ENCODE measurements around the gene BEND2. TPM values are rescaled to one million over a fixed set of nuclear protein-coding genes. Genes with fewer than 3 reads are reported as not detected.
A peak's percentile ranks its signal among the peaks of the same experiment; 100 is the strongest.

Gene BEND2
- total RNA-seq, 1 donor from 2014 or later: not detected

DNA sequence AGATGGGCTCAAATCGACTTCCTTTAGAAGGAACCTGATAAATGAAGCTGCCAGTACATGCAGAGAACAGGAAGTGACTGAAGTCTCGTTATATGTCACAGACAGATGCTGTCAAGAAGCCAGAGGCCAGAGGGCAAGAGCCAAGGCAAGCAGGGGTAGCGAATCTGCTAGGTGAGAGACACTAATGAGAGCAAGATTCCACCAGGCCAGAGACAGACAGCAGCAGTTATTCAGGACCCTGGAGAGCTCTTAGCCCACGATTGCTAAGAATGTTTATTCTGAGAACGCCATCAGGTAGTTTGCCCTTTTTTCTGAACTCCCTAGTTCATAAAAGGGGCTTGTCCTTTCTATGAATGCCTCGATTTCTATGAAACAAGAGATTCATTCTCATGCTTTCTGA lies 73.7 kb downstream of the BEND2 start:
- DNase-seq (ENCODE audit: low read depth): peak; percentile 2
- Histone ChIP-seq H3K4me2 (ENCODE audit: low read length) (no peak overlapping the region), H3K4me1 (ENCODE audit: insufficient read depth, low read length) (no peaks in the 10 kb centered on the region), H2AFZ (ENCODE audit: low read depth, low read length) (no peak overlapping the region), H3K36me3 (ENCODE audit: insufficient read depth, low read length) (no peaks in the 10 kb centered on the region), H3K27me3 (ENCODE audit: insufficient read depth, low read length) (no peaks in the 10 kb centered on the region), H3K27ac (ENCODE audit: low read depth, low read length) (no peak overlapping the region), H3K9ac (ENCODE audit: low read length) (no peak overlapping the region), H3K9me3 (ENCODE audit: insufficient read depth, low read depth, low read length) (no peaks in the 10 kb centered on the region), H3K79me2 (ENCODE audit: insufficient read depth, low read length) (no peaks in the 10 kb centered on the region), H4K20me1 (ENCODE audit: insufficient read depth, low read length) (no peaks in the 10 kb centered on the region), H3K4me3 (ENCODE audit: insufficient read depth, low read depth, low read length) (no peak overlapping the region)
- H3K4me1 Mint-ChIP-seq (ENCODE audit: low read depth, unreplicated experiment): no peaks in the 10 kb centered on the region
- no peak overlapping the region for H3K4me3 Mint-ChIP-seq (ENCODE audit: unreplicated experiment)
- H3K9me3 Mint-ChIP-seq (ENCODE audit: unreplicated experiment): no peaks in the 10 kb centered on the region
- no peak for TF ChIP-seq EZH2 (IDR thresholded peaks at IDR 0.05; ENCODE audit: insufficient read depth, low read length)
- TF ChIP-seq, protein P1, sequence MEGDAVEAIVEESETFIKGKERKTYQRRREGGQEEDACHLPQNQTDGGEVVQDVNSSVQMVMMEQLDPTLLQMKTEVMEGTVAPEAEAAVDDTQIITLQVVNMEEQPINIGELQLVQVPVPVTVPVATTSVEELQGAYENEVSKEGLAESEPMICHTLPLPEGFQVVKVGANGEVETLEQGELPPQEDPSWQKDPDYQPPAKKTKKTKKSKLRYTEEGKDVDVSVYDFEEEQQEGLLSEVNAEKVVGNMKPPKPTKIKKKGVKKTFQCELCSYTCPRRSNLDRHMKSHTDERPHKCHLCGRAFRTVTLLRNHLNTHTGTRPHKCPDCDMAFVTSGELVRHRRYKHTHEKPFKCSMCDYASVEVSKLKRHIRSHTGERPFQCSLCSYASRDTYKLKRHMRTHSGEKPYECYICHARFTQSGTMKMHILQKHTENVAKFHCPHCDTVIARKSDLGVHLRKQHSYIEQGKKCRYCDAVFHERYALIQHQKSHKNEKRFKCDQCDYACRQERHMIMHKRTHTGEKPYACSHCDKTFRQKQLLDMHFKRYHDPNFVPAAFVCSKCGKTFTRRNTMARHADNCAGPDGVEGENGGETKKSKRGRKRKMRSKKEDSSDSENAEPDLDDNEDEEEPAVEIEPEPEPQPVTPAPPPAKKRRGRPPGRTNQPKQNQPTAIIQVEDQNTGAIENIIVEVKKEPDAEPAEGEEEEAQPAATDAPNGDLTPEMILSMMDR (IDR thresholded peaks at IDR 0.05; ENCODE audit: insufficient read depth, low read depth, low read length): no peak
- peaks cover 2% of the 10 kb centered on the region for H3K27me3 Mint-ChIP-seq (ENCODE audit: low read depth, unreplicated experiment)
- no peaks in the 10 kb centered on the region for H3K36me3 Mint-ChIP-seq (ENCODE audit: low read depth, unreplicated experiment)
- H3K27ac Mint-ChIP-seq (ENCODE audit: unreplicated experiment): no peak overlapping the region
- no peak for FAIRE-seq

DNA sequence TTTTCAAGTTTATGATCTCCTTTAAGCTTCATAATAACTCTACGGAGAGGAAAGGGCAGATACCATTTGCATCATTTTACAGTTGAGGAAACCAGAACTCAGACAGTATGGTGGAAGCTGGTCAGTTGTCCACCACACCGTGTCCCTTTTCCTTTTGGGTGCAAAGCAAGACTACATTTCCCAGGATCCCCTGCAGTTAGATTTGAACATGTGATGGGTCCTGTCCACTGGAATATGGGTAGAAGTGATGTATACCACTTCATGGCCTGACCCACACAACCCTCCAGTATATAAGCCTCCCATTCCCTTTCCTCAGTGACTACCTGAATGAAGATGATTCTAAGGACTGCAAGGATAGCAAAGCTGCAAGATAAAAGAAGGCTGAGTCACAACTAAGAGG lies 74.7 kb downstream of the BEND2 start:
- Histone ChIP-seq H3K4me2 (ENCODE audit: low read length) (no peak overlapping the region), H3K9me3 (ENCODE audit: insufficient read depth, low read depth, low read length) (no peaks in the 10 kb centered on the region), H3K4me1 (ENCODE audit: insufficient read depth, low read length) (no peaks in the 10 kb centered on the region), H2AFZ (ENCODE audit: low read depth, low read length) (no peak overlapping the region), H3K79me2 (ENCODE audit: insufficient read depth, low read length) (no peaks in the 10 kb centered on the region), H4K20me1 (ENCODE audit: insufficient read depth, low read length) (no peaks in the 10 kb centered on the region), H3K4me3 (ENCODE audit: insufficient read depth, low read depth, low read length) (no peak overlapping the region), H3K9ac (ENCODE audit: low read length) (no peak overlapping the region), H3K27me3 (ENCODE audit: insufficient read depth, low read length) (no peaks in the 10 kb centered on the region), H3K27ac (ENCODE audit: low read depth, low read length) (no peak overlapping the region), H3K36me3 (ENCODE audit: insufficient read depth, low read length) (no peaks in the 10 kb centered on the region)
- no peak overlapping the region for H3K27ac Mint-ChIP-seq (ENCODE audit: unreplicated experiment)
- FAIRE-seq (peak; percentile 89), DNase-seq (ENCODE audit: low read depth) (no peak)
- TF ChIP-seq EZH2 (IDR thresholded peaks at IDR 0.05; ENCODE audit: insufficient read depth, low read length): no peak
- no peaks in the 10 kb centered on the region for H3K36me3 Mint-ChIP-seq (ENCODE audit: low read depth, unreplicated experiment)
- H3K27me3 Mint-ChIP-seq (ENCODE audit: low read depth, unreplicated experiment): peaks cover under 1% of the 10 kb centered on the region
- no peaks in the 10 kb centered on the region for H3K4me1 Mint-ChIP-seq (ENCODE audit: low read depth, unreplicated experiment)
- no peak overlapping the region for H3K4me3 Mint-ChIP-seq (ENCODE audit: unreplicated experiment)
- no peaks in the 10 kb centered on the region for H3K9me3 Mint-ChIP-seq (ENCODE audit: unreplicated experiment)

DNA sequence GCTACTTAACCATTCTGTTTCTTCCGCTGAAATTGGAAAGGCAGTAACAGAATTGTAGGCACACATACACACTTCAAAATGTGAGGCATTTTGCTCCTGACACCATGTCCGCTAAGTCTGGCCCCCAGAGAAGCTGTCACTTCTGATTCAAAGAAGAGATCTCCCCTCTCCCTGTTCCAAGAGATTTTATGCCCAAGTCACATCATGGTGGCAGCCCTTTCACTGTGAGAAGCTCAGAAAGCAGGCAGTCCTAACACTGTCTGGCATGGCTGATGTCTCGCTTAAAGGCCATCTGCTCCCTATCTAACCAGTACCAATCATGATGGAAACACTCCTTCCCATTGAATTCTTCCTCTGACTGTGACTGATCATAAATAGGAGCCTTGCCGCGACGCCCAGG lies 83.9 kb downstream of the BEND2 start:
- peak; percentile 65 for FAIRE-seq

More for the DNA sequence above, 83.9 kb downstream of the BEND2 start:
- no peaks in the 10 kb centered on the region for H3K36me3 ChIP-seq (ENCODE audit: insufficient read depth, low read length)
- no peaks in the 10 kb centered on the region for H3K9me3 Mint-ChIP-seq (ENCODE audit: unreplicated experiment)
- H3K4me1 Mint-ChIP-seq (ENCODE audit: low read depth, unreplicated experiment): no peaks in the 10 kb centered on the region
- H3K36me3 Mint-ChIP-seq (ENCODE audit: low read depth, unreplicated experiment): no peaks in the 10 kb centered on the region
- no peak overlapping the region for H3K9ac ChIP-seq (ENCODE audit: low read length)
- H3K4me3 Mint-ChIP-seq (ENCODE audit: unreplicated experiment): no peak overlapping the region
- H3K27me3 Mint-ChIP-seq (ENCODE audit: low read depth, unreplicated experiment): no peaks in the 10 kb centered on the region
- no peaks in the 10 kb centered on the region for H3K79me2 ChIP-seq (ENCODE audit: insufficient read depth, low read length)
- no peaks in the 10 kb centered on the region for H3K9me3 ChIP-seq (ENCODE audit: insufficient read depth, low read depth, low read length)
- no peak overlapping the region for H2AFZ ChIP-seq (ENCODE audit: low read depth, low read length)
- H3K4me3 ChIP-seq (ENCODE audit: insufficient read depth, low read depth, low read length): no peak overlapping the region
- no peaks in the 10 kb centered on the region for H4K20me1 ChIP-seq (ENCODE audit: insufficient read depth, low read length)
- no peaks in the 10 kb centered on the region for H3K4me1 ChIP-seq (ENCODE audit: insufficient read depth, low read length)
- no peak overlapping the region for H3K27ac Mint-ChIP-seq (ENCODE audit: unreplicated experiment)
- TF ChIP-seq EZH2 (IDR thresholded peaks at IDR 0.05; ENCODE audit: insufficient read depth, low read length): no peak
- H3K27ac ChIP-seq (ENCODE audit: low read depth, low read length): no peak overlapping the region
- H3K27me3 ChIP-seq (ENCODE audit: insufficient read depth, low read length): no peaks in the 10 kb centered on the region
- H3K4me2 ChIP-seq (ENCODE audit: low read length): no peak overlapping the region
- DNase-seq (ENCODE audit: low read depth): no peak

All from astrocyte (in vitro differentiated cells and primary cell).